AG09319 (cell line): ENCODE measurements around the gene LILRA1.
"Not testable (repeated sequence)": the region's sequence is repeated elsewhere in the genome, so short reads cannot be mapped to it uniquely, and the experiment has no call there.

Source experiments
- DNase-seq: peaks from one replicate; pipeline ENCODE4 v3.0.0-alpha.2; 2010; ENCODE audit warnings: low read depth; ENCODE audit errors: extremely low read depth
- CTCF ChIP-seq: IDR thresholded peaks from 2 replicates; pipeline ENCODE4 v1.5.1; 2011; ENCODE audit warnings: low read depth, mild to moderate bottlenecking, inconsistent platforms, low read length, moderate library complexity

Gene LILRA1

GRCh38 chr19:54587026-54587425, 6.4 kb upstream of the LILRA1 start:
- DNase-seq: no peak
- no peak for TF ChIP-seq CTCF

DNA sequence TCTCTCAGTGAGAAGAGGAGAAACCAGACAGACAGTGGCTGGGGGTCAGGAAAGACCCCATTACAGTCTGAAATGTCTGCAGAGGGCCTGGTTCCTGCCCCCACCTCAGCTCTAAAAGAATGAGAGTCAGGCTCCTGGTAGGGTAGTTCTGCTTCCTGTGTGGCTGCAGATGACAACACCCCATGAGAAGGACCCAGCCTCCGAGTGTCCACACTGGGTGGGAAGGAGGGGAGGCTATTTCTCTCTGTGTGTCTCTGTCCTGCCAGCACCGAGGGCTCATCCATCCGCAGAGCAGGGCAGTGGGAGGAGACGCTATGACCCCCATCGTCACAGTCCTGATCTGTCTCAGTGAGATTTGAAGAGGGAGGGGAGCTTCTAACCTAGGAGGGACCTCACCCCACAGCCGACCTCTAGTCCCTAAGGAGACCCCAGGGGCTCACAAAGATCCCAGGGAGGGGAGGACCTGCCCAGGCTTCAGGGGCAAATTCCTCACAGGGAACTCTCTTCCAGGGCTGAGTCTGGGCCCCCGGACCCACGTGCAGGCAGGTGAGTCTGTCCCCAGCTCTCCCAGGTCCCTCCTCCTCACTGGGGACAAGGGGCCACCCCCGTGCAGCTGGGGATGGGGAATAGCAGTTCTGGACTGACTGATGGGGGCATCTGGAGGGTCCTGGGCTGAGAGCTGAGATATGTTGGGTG, 647 bp downstream of the LILRA1 start:
- DNase-seq: not testable (repeated sequence)

DNA sequence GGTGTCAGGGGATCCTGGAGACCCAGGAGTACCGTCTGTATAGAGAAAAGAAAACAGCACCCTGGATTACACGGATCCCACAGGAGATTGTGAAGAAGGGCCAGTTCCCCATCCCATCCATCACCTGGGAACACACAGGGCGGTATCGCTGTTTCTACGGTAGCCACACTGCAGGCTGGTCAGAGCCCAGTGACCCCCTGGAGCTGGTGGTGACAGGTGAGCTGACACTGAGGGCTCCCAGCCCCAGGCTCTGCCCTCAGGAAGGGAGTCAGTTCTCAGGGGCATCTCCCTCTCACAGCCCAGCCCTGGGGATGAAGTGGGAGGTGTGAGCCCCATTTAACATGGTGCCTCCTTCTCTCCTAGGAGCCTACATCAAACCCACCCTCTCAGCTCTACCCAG, 1.3 kb downstream of the LILRA1 start:
- DNase-seq: no peak
- no peak for TF ChIP-seq CTCF

DNA sequence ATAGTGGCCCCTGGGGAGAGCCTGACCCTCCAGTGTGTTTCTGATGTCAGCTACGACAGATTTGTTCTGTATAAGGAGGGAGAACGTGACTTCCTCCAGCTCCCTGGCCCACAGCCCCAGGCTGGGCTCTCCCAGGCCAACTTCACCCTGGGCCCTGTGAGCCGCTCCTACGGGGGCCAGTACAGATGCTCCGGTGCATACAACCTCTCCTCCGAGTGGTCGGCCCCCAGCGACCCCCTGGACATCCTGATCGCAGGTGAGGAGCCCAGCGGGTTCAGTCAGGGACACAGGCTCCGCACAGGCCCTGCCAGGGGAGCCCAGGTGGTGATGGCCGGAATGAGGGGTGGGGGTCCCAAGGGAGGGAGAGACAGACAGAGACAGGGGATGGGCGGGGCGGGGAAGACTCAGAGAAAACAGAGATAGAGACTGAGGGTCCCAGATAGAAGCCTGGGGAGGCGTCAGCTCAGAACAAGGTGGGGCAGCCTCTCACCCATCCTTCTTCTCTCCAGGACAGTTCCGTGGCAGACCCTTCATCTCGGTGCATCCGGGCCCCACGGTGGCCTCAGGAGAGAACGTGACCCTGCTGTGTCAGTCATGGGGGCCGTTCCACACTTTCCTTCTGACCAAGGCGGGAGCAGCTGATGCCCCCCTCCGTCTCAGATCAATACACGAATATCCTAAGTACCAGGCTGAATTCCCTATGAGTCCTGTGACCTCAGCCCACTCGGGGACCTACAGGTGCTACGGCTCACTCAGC, 2.4 kb downstream of the LILRA1 start:
- not testable (repeated sequence) for DNase-seq

GRCh38 chr19:54600212-54600611, 6.8 kb downstream of the LILRA1 start:
- TF ChIP-seq CTCF: no peak
- no peak for DNase-seq

- no peak for TF ChIP-seq CTCF
- no peak for DNase-seq
Observed at GRCh38 chr19:54606230-54606629, 12.8 kb downstream of the LILRA1 start.

GRCh38 chr19:54606891-54607784, 13.7 kb downstream of the LILRA1 start:
- DNase-seq: no peak
- no peak for TF ChIP-seq CTCF

DNA sequence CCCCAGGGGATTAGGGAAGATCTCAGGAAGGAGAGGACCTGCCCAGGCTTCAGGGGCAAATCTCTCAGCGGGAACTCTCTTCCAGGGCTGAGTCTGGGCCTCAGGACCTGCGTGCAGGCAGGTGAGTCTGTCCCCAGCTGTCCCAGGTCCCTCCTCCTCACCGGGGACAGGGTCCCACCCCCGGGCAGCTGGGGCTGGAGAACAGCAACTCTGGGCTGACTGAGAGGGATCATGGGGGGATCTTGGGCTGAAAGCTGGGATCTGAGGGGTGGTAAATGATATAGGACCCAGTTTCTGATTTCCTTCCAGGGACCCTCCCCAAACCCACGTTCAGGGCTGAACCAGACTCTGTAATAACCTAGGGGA, 14.3 kb downstream of the LILRA1 start:
- TF ChIP-seq CTCF: no peak
- DNase-seq: no peak
